H1 (cell line): ENCODE data around the gene GRAMD1B. TPM values are rescaled to one million over a fixed set of nuclear protein-coding genes. Genes with fewer than 3 reads are reported as not detected.

Experiments
- CTCF ChIA-PET: fragments of 300-600 bp; sonication (Branson Sonifier 250); formaldehyde crosslinking; loops from one replicate; lab custom pipeline; 2021; ENCODE audit not compliant: partially characterized antibody; lab: Charles Lee
- POLR2A ChIA-PET: fragments of 300-600 bp; sonication (Branson Sonifier 250); formaldehyde crosslinking; loops from one replicate; lab custom pipeline; 2021; ENCODE audit warnings: inconsistent platforms; ENCODE audit not compliant: partially characterized antibody; lab: Charles Lee
- DNase-seq, 2 experiments: peaks; one replicate each; pipeline versions ENCODE4 v3.0.0 to v3.0.0-alpha.2; 2010 to 2022; ENCODE audit warnings: low spot score in 2 of 2, low read depth in 1 of 2, mixed read lengths in 1 of 2
- FAIRE-seq: peaks from 2 replicates; lab custom pipeline; 2011; peaks lifted over from hg19 to GRCh38; lab: Jason Lieb, UNC
- H2AFZ ChIP-seq: 2 replicates; pipeline ENCODE4 v1.8.1; 2012; ENCODE audit warnings: low read length, inconsistent platforms
- H2AK5ac ChIP-seq: 2 replicates; pipeline ENCODE4 v1.6.1; 2013; ENCODE audit warnings: low read depth, low read length
- H2BK120ac ChIP-seq: replicated peaks from 2 replicates; pipeline ENCODE3; 2013; ENCODE audit warnings: low read depth, low read length, inconsistent platforms
- H2BK12ac ChIP-seq: 2 replicates; pipeline ENCODE4 v1.6.1; 2013; ENCODE audit warnings: low read depth, low read length
- H2BK15ac ChIP-seq: 2 replicates; pipeline ENCODE4 v1.6.1; 2013; ENCODE audit warnings: low read length
- H2BK20ac ChIP-seq: 2 replicates; pipeline ENCODE4 v1.6.1; 2013; ENCODE audit warnings: low read length
- H2BK5ac ChIP-seq: 2 replicates; pipeline ENCODE4 v1.6.1; 2013; ENCODE audit warnings: low read depth, low read length
- H3K14ac ChIP-seq: 2 replicates; pipeline ENCODE4 v1.6.1; 2013; ENCODE audit warnings: inconsistent platforms; ENCODE audit not compliant: insufficient read length
- H3K18ac ChIP-seq: 2 replicates; pipeline ENCODE4 v1.6.1; 2013; ENCODE audit warnings: low read length; ENCODE audit errors: extremely low read depth
- H3K23ac ChIP-seq: 2 replicates; pipeline ENCODE4 v1.6.1; 2013; ENCODE audit warnings: inconsistent platforms; ENCODE audit not compliant: insufficient read length
- H3K23me2 ChIP-seq: 2 replicates; pipeline ENCODE4 v1.6.1; 2013; ENCODE audit warnings: low read depth, low read length
- H3K27ac ChIP-seq: 2 replicates; pipeline ENCODE4 v1.6.1; 2011; ENCODE audit warnings: low read depth, low read length, inconsistent platforms
- H3K27me3 ChIP-seq, 4 experiments: replicated peaks in 1 of 4; 1 replicate in 1 of 4; 2 replicates in 3 of 4; pipeline versions ENCODE4 v1.6.1 to v1.8.1; 2011 to 2013; ENCODE audit warnings: low read length in 3 of 4, mild to moderate bottlenecking in 3 of 4, inconsistent platforms in 2 of 4, mixed read lengths in 2 of 4, moderate library complexity in 1 of 4; ENCODE audit not compliant: control insufficient read depth in 3 of 4, insufficient read depth in 3 of 4; ENCODE audit errors: extremely low read depth in 1 of 4
- H3K36me3 ChIP-seq, 4 experiments: 2 replicates each; pipeline versions ENCODE4 v1.6.1 to v1.8.1; 2011 to 2013; ENCODE audit warnings: mild to moderate bottlenecking in 4 of 4, low read length in 3 of 4, moderate library complexity in 2 of 4, control low read depth in 1 of 4, inconsistent platforms in 1 of 4; ENCODE audit not compliant: insufficient read depth in 4 of 4, control insufficient read depth in 2 of 4
- H3K4ac ChIP-seq: replicated peaks from 2 replicates; pipeline ENCODE3; 2013; ENCODE audit warnings: low read length, low read depth, mixed read lengths, inconsistent platforms; ENCODE audit not compliant: insufficient read length
- H3K4me1 ChIP-seq, 4 experiments: replicated peaks in 1 of 4; 1 replicate in 1 of 4; 2 replicates in 3 of 4; pipeline versions ENCODE4 v1.6.1 to v1.8.1; 2011 to 2013; ENCODE audit warnings: low read length in 3 of 4, inconsistent platforms in 2 of 4, mixed read lengths in 1 of 4; ENCODE audit not compliant: insufficient read depth in 4 of 4, control insufficient read depth in 3 of 4
- H3K4me2 ChIP-seq, 2 experiments: 2 replicates each; pipeline versions ENCODE4 v1.6.1 to v1.8.1; 2011 to 2013; ENCODE audit warnings: low read depth in 2 of 2, low read length in 2 of 2, control low read depth in 1 of 2, inconsistent platforms in 1 of 2, mild to moderate bottlenecking in 1 of 2; ENCODE audit not compliant: insufficient read depth in 1 of 2
- H3K4me3 ChIP-seq, 4 experiments: fragments of 200-600, 300-600 bp in 1 of 4; sonication (generic), shearing (Covaris generic), sonication (Bioruptor Twin) in 1 of 4; 2 replicates each; pipeline versions ENCODE4 v1.5.1 to v1.8.1; 2011 to 2016; ENCODE audit warnings: low read length in 4 of 4, low read depth in 3 of 4, control low read depth in 2 of 4, inconsistent platforms in 2 of 4, mild to moderate bottlenecking in 2 of 4, mixed read lengths in 1 of 4, moderate library complexity in 1 of 4; ENCODE audit not compliant: insufficient read depth in 2 of 4; ENCODE audit errors: extremely low read depth in 1 of 4
- H3K56ac ChIP-seq: replicated peaks from 2 replicates; pipeline ENCODE3; 2013; ENCODE audit warnings: low read depth, mild to moderate bottlenecking, mixed read lengths, low read length, inconsistent platforms; ENCODE audit not compliant: insufficient read length
- H3K79me1 ChIP-seq: 2 replicates; pipeline ENCODE4 v1.6.1; 2013; ENCODE audit warnings: low read depth, low read length, control low read depth
- H3K79me2 ChIP-seq, 2 experiments: 2 replicates each; pipeline versions ENCODE4 v1.6.1 to v1.8.1; 2012 to 2013; ENCODE audit warnings: low read length in 2 of 2, mild to moderate bottlenecking in 2 of 2, inconsistent platforms in 1 of 2; ENCODE audit not compliant: insufficient read depth in 2 of 2, control insufficient read depth in 1 of 2
- H3K9ac ChIP-seq, 4 experiments: replicated peaks in 1 of 4; 1 replicate in 1 of 4; 2 replicates in 3 of 4; pipeline versions ENCODE4 v1.6.1 to v1.8.1; 2011 to 2013; ENCODE audit warnings: low read depth in 3 of 4, low read length in 3 of 4, control low read depth in 2 of 4, mild to moderate bottlenecking in 2 of 4, moderate library complexity in 2 of 4, inconsistent platforms in 1 of 4; ENCODE audit errors: extremely low read depth in 1 of 4
- H3K9me3 ChIP-seq, 2 experiments: 2 replicates each; pipeline versions ENCODE4 v1.6.1 to v1.8.1; 2012 to 2013; ENCODE audit warnings: mild to moderate bottlenecking in 2 of 2, moderate library complexity in 2 of 2, control low read depth in 1 of 2, inconsistent platforms in 1 of 2, low read depth in 1 of 2, low read length in 1 of 2, mixed read lengths in 1 of 2; ENCODE audit not compliant: insufficient read depth in 2 of 2
- H4K20me1 ChIP-seq, 2 experiments: replicated peaks in 1 of 2; 2 replicates each; pipeline versions ENCODE3 to v1.8.1; 2011 to 2013; ENCODE audit warnings: inconsistent platforms in 2 of 2, low read length in 2 of 2, mild to moderate bottlenecking in 1 of 2; ENCODE audit not compliant: insufficient read depth in 2 of 2, control insufficient read depth in 1 of 2
- H4K5ac ChIP-seq: 2 replicates; pipeline ENCODE4 v1.6.1; 2013; ENCODE audit warnings: low read length, low read depth, mixed read lengths, inconsistent platforms; ENCODE audit not compliant: insufficient read length
- H4K8ac ChIP-seq: 2 replicates; pipeline ENCODE4 v1.8.0; 2013; ENCODE audit warnings: mild to moderate bottlenecking, moderate library complexity, low read length, inconsistent platforms; ENCODE audit not compliant: insufficient read depth; ENCODE audit errors: extremely low read depth
- H4K91ac ChIP-seq: replicated peaks from 2 replicates; pipeline ENCODE3; 2013; ENCODE audit warnings: low read length, mixed read lengths, inconsistent platforms; ENCODE audit not compliant: insufficient read length
- FOSL1 ChIP-seq: IDR thresholded peaks from 2 replicates; pipeline ENCODE4 v1.6.1; 2011; ENCODE audit warnings: mild to moderate bottlenecking, low read depth, low read length, moderate library complexity; ENCODE audit not compliant: insufficient read depth
- PHF8 ChIP-seq: fragments of 200-600 bp; sonication (generic); conservative IDR thresholded peaks from 2 replicates; pipeline ENCODE4 v1.7.1; 2012; ENCODE audit warnings: low read depth, mild to moderate bottlenecking, inconsistent platforms, low read length, moderate library complexity
- WGBS, 2 experiments: shearing (Covaris generic) in 1 of 2; methylation state at CpG; one replicate each; pipeline versions ENCODE4 v1.1.6 to v1.1.7; 2013 to 2015; ENCODE audit warnings: low lambda C conversion rate in 2 of 2, mixed read lengths in 2 of 2, inconsistent platforms in 1 of 2, low coverage in 1 of 2, missing lambda C conversion rate in 1 of 2; ENCODE audit not compliant: insufficient replicate concordance in 2 of 2, insufficient coverage in 1 of 2, insufficient read length in 1 of 2; ENCODE audit errors: extremely low coverage in 1 of 2, missing lambda C conversion rate in 1 of 2; 5-methylcytosine and 5-hydroxymethylcytosine counted together
- polyA plus RNA-seq, 7 experiments: library from polyadenylated mRNA; depleted of rRNA in 3 of 7; stranded (reverse) in 5 of 7; unstranded in 2 of 7; fragments of >200 nt in 5 of 7; fragments of 200-250 nt in 2 of 7; gene quantifications; 1 replicate in 5 of 7; 2 replicates in 1 of 7; 4 replicates in 1 of 7; pipeline versions ENCODE4 v1.2.1 to v1.2.3, GENCODE V29; 2011 to 2013; ENCODE audit warnings: missing spikeins in 2 of 7, mixed read lengths in 2 of 7
- total RNA-seq: library from RNA; stranded (reverse); fragmentation: NEBNext Ultra II Directional; extraction: Animal tissue kit (Norgen Biotek cat#: 25700); gene quantifications from 2 replicates; pipeline ENCODE4 v1.2.1, GENCODE V29; 2021
- TF ChIP-seq, protein P1 (sequence below): IDR thresholded peaks from 2 replicates; pipeline ENCODE4 v1.6.1; 2012; ENCODE audit warnings: low read length, inconsistent platforms

The GRAMD1B gene
- total and polyA plus RNA-seq, 2 of the 8 experiments (the other 6 are each of a cell fraction or from before 2014, with no cell fraction given): 10.1 to 21.2 TPM

DNA sequence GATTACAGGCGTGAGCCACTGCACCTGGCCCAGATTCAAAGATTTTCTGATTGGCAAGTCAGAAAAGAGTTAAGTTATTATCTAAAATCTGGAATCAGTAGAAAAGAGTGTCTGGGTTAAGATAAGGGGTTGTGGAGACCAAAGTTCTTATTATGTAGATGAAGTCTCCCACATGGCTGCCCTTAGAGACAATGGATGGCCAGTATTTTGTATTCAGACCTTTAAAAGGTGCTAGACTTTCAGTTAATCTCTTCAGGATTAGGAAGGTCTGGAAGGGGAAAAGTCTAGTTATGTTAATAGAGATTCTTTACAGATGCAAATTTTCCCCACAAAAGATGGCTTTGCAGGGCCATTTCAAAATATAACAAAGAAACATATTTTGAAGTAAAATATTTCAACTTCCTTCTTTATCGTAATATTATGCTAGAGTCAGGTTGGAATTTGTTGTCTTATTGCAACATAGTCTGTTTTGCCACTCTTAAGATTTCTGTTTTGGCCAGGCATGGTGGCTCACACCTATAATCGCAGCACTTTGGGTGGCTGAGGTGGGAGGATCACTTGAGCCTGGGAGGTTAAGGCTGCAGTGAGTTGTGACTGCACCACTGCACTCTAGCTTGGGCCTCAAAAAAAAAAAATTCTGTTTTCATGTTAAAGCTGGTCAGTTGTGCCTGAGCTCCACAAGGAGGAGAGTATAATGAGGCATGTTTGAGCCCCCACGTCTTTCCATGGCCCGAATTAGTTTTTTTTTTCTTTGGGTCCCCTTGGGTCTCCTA is 14.0 kb downstream of the GRAMD1B start:
- Histone ChIP-seq H3K79me2 (no peaks in the 10 kb centered on the region; a peak in 1 of 4 replicates), H3K23ac (no peak overlapping the region), H3K9ac (no peak overlapping the region), H3K27me3 (no peaks in the 10 kb centered on the region), H3K36me3 (peaks cover 0 to 3% (median under 1%) of the 10 kb centered on the region in 4 experiments; a peak in 2 of 8 replicates), H3K56ac (no peak overlapping the region), H4K20me1 (no peaks in the 10 kb centered on the region), H4K91ac (no peak overlapping the region), H3K4me1 (peaks cover 0 to 3% (median 1%) of the 10 kb centered on the region in 4 experiments; a peak in 3 of 7 replicates), H2BK5ac (no peak overlapping the region), H2AK5ac (no peak overlapping the region), H3K4me2 (no peak overlapping the region), H4K8ac (no peak overlapping the region), H2BK20ac (0 out of 2 replicates have a peak overlapping the region, but pooled peaks have one; percentile 93), H3K27ac (no peak overlapping the region), H3K9me3 (peaks cover 4 to 6% of the 10 kb centered on the region in 2 experiments; a peak in 2 of 4 replicates), H2BK12ac (no peak overlapping the region), H2AFZ (no peak overlapping the region), H3K79me1 (no peaks in the 10 kb centered on the region), H3K4ac (no peak overlapping the region), H4K5ac (peak overlapping the region; percentile 11), H3K18ac (no peak overlapping the region), H2BK15ac (no peak overlapping the region), H3K23me2 (no peaks in the 10 kb centered on the region), H2BK120ac (peak overlapping the region; percentile 81), H3K4me3 (no peak overlapping the region), H3K14ac (no peak overlapping the region)
- ChIA-PET CTCF (interaction anchor here (0.6 to 3.7 kb wide), 4 partner anchors 11 to 86 kb away, joined by 4 to 21 read pairs (median 6); no protein-coding TSS in a partner anchor), POLR2A (interaction anchor here (0.6 to 1.1 kb wide), 3 partner anchors 17 to 139 kb away, joined by 3 to 4 read pairs (median 3); no protein-coding TSS in a partner anchor)
- FAIRE-seq (no peak), DNase-seq (no peak)
- no peak for TF ChIP-seq PHF8
- TF ChIP-seq, protein P1, sequence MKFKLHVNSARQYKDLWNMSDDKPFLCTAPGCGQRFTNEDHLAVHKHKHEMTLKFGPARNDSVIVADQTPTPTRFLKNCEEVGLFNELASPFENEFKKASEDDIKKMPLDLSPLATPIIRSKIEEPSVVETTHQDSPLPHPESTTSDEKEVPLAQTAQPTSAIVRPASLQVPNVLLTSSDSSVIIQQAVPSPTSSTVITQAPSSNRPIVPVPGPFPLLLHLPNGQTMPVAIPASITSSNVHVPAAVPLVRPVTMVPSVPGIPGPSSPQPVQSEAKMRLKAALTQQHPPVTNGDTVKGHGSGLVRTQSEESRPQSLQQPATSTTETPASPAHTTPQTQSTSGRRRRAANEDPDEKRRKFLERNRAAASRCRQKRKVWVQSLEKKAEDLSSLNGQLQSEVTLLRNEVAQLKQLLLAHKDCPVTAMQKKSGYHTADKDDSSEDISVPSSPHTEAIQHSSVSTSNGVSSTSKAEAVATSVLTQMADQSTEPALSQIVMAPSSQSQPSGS: no peak
- TF ChIP-seq FOSL1: no peak
- WGBS, 2 experiments: 85% methylated on average over 5 of the region's 5 CpGs; no CpG with 5 or more reads in 1 of the 2 experiments
